ENCODE data around the gene GOLGB1.

DNA sequence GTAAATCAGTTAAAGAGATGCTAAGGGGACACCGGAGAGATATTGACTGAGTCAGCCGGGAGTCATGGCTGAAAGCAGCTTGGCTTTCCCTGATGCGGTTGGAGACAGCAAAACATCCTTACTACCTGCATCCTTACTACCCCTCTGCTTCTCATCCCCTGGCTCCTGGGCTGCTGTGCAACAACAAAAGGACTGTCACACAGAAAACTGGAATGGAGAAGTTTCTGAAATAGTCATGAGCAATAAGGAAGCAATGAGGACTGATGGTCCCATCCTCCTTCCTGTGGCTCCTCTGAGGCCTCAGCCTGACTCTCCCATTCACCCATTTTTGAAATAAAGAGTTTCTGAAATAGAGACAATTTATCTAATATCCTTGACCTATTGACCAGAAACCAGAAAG lies 90.0 kb downstream of the GOLGB1 start:
- TF ChIP-seq POLR2A (IDR thresholded peaks at IDR 0.05): no peak
- TF ChIP-seq, protein P1, sequence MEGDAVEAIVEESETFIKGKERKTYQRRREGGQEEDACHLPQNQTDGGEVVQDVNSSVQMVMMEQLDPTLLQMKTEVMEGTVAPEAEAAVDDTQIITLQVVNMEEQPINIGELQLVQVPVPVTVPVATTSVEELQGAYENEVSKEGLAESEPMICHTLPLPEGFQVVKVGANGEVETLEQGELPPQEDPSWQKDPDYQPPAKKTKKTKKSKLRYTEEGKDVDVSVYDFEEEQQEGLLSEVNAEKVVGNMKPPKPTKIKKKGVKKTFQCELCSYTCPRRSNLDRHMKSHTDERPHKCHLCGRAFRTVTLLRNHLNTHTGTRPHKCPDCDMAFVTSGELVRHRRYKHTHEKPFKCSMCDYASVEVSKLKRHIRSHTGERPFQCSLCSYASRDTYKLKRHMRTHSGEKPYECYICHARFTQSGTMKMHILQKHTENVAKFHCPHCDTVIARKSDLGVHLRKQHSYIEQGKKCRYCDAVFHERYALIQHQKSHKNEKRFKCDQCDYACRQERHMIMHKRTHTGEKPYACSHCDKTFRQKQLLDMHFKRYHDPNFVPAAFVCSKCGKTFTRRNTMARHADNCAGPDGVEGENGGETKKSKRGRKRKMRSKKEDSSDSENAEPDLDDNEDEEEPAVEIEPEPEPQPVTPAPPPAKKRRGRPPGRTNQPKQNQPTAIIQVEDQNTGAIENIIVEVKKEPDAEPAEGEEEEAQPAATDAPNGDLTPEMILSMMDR (IDR thresholded peaks at IDR 0.05): no peak
